NCI-H460 (cell line): Measurements from ENCODE around the gene GPRC6A. TPM values are rescaled to one million over a fixed set of nuclear protein-coding genes. Genes with fewer than 3 reads are reported as not detected.
"Not testable (repeated sequence)": the region's sequence is repeated elsewhere in the genome, so short reads cannot be mapped to it uniquely, and the experiment has no call there.

Experiments
- DNase-seq: peaks from one replicate; pipeline ENCODE4 v3.0.0-alpha.2; 2016; ENCODE audit warnings: low read depth; ENCODE audit errors: extremely low read depth
- polyA plus RNA-seq: library from polyadenylated mRNA; depleted of rRNA; stranded (reverse); fragments of >200 nt; gene quantifications from 2 replicates; pipeline ENCODE4 v1.2.3, GENCODE V29; 2014; cell fraction: nucleus; rRNA removed
- total RNA-seq: library from RNA; depleted of rRNA; stranded (reverse); fragments of >200 nt; shearing (Covaris generic); gene quantifications from 2 replicates; pipeline ENCODE4 v1.2.3, GENCODE V29; 2014; rRNA removed

GPRC6A gene
- total RNA-seq = not detected in 2 replicates
- not detected in 2 replicates for polyA plus RNA-seq

GRCh38 chr6:116828983-116829382, at the start of gene GPRC6A:
Gene GPRC6A (minus strand): TSS chr6:116829083. CDS start chr6:116829013, 70 bp downstream.
- no peak for DNase-seq

DNA sequence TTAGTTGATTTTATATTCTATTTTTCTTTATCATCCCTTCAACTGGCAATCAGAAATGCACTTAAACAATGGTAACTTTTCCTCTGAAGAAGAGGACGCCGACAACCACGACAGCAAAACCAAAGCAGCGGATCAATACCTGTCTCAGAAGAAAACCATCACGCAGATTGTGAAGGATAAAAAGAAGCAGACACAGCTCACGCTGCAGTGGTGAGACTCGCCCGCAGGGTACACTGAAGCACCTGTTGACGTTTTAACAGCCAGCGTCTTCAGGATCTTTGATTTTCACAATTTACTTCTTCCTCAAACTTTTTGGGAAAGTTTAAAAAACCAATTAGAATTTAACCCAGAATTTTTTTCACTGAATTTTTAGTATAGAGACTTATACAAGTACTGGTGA, 48.9 kb upstream of the GPRC6A start:
- DNase-seq = no peak

- DNase-seq = no peak
These were observed 48.0 kb upstream of the GPRC6A start, which contains the start of gene RFX6 for GRCh38 chr6:116876635-116877611. Gene RFX6 (plus strand): TSS chr6:116877242. CDS start chr6:116877276, 34 bp downstream.

DNA sequence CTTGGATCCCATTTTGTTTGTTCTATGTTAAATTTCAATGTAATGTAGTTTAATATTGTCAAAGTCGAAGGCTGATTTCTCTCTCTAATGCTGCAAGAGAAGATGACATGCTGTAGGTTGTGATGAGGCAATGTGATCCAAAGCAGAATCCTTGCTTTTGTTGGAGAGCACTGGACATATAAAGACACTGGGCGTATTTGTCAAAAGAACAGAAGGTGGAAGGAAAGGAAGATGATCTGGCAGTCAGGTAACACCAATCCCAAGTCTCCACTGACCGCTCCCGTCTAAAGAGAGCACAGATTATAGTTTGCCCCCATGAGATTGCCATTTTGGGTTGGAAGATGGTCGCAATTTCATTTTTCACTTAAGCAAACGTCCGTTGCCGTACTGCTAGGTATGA, 47.2 kb upstream of the GPRC6A start:
- no peak for DNase-seq

DNA sequence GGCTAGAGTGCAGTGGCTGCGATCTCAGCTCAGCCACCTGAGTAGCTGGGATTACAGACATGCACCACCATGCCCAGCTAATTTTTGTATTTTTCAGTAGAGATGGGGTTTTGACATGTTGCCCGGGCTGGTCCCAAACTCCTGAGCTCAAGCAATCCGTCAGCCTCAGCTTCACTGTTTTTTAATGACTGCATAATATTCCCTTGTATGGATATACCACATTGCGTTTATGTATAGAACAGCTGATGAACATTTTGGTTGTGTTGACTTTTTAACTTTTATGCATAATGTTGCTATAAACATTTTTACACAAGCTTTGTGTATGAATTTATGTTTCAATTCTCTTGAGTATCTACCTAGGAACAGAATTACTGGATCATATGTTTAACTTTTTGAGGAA, 43.9 kb upstream of the GPRC6A start:
- DNase-seq = no peak

GRCh38 chr6:116866281-116866871, 37.5 kb upstream of the GPRC6A start:
- DNase-seq = no peak

DNA sequence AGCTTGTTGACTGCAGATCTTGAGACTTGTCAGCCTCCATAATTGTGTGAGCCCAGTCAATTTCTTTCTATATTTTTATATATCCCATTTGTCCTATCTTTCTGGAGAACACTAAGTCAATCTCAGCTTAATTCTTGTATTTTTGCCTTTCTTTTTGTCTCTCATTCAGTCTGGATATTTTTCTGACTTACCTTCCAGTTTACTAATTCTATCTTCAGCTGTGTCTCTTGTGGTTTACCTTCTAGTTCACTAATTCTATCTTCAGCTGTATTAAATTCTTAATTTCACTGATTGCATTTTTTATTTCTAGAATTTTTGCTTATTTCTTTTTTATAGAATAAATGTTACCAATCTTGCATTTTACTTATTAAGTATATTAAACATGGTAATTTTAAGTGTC, 30.4 kb upstream of the GPRC6A start:
- DNase-seq = no peak

GRCh38 chr6:116858060-116858459, 29.2 kb upstream of the GPRC6A start:
- no peak for DNase-seq

GRCh38 chr6:116847227-116847626, 18.3 kb upstream of the GPRC6A start:
- DNase-seq = peak; percentile 23

- DNase-seq = no peak
These were observed 13.6 kb upstream of the GPRC6A start for GRCh38 chr6:116842459-116842858.

DNA sequence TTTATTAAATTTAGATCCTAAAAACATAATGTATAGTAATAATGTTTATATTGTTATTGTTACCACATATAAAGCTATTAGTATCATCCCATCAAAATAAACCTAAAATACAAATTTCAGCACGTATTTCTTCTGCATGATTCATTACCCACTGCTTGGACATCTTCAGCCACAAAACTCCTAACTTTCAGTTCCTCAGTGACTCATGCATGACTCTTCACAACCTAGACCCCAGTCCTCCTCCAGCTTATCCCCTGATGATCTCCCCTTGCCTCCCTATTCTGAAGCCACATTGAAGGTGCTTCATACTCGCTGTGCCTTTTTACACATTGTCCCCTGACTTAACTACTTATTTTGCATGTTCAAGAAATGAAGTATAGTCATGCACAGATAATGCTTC, 11.2 kb upstream of the GPRC6A start:
- DNase-seq = no peak

- DNase-seq = no peak
These were observed 7.9 kb upstream of the GPRC6A start for GRCh38 chr6:116836606-116837342.

GRCh38 chr6:116834526-116834925, 5.6 kb upstream of the GPRC6A start:
- DNase-seq = not testable (repeated sequence)

- DNase-seq = no peak
These were observed 1.2 kb downstream of the GPRC6A start for GRCh38 chr6:116827561-116828240.

- not testable (repeated sequence) for DNase-seq
These were observed 12.5 kb downstream of the GPRC6A start for GRCh38 chr6:116816336-116816735.

- no peak for DNase-seq
These were observed 16.7 kb downstream of the GPRC6A start for GRCh38 chr6:116812051-116812650.

DNA sequence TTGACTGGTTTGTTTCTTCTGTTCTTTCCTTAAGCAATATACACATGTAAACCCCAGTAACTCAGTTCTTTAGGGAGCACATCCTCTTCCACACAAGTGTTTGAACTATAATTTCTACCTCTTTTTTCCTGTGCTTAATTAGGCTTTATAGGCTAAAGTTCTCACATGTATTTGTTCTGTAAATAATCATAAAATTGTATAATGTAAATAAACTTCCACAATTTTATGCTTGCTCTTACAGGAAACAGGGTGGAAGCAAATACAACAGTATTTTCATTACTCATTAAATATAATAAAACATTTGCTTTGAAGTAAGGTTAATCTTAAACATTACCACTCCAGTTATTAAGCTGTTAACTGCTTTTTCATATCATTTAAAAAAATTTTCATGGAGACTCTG, 26.9 kb downstream of the GPRC6A start:
- no peak for DNase-seq

DNA sequence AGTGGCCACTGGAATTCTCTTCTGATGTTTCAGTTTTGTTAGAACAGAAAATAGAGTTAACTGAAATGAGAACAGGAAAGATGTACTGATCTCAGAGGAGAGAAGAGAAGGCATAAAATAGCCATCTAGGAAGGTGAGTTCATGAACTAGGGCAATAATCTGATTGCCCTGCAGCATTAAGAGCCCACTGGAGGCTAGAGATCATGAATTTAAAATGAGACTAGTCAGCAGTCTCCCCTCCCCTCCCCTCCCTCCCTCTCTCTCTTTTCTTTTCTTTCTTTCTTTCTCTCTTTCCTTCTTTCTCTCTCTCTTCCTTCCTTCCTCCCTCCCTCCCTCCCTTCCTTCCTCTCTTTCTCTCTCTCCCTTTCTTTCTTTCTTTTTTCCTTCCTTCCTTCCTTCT, 28.9 kb downstream of the GPRC6A start:
- no peak for DNase-seq

GRCh38 chr6:116797585-116797984, 31.3 kb downstream of the GPRC6A start:
- no peak for DNase-seq

DNA sequence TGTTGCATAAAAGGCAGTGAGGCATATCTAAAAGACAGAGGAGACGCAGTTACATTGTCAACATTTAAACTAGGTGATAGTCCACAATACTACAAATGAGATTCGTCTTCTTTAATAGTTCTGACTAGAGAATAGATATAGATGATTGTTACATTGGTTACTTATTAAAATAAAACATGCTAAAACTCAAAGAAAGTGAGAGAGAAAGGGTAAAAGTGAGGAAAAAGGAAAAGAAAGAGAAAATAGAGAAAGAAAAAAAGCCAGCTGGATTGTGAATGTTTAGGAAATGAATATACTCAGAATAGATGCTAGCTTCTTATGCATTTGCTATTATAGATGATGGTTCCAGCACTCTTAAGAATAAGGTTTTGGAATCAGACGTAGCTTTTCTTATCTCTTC, 35.7 kb downstream of the GPRC6A start:
- DNase-seq = no peak
